CD8-positive, alpha-beta memory T cell (primary cell): ENCODE results near the gene MID1. TPM values are rescaled to one million over a fixed set of nuclear protein-coding genes. Genes with fewer than 3 reads are reported as not detected.

Experiments
- CTCF ChIA-PET: fragments of 350-600 bp; sonication (Branson Sonifier 250); formaldehyde crosslinking; loops from one replicate; lab custom pipeline; 2021; ENCODE audit warnings: antibody characterized with exemption; lab: Charles Lee
- POLR2A ChIA-PET: fragments of 350-600 bp; sonication (Branson Sonifier 250); formaldehyde crosslinking; loops from one replicate; lab custom pipeline; 2021; ENCODE audit warnings: antibody characterized with exemption; lab: Charles Lee
- DNase-seq, 5 donors: peaks; one replicate each; pipeline versions ENCODE4 v3.0.0 to v3.0.0-alpha.2; 2020 to 2022; ENCODE audit warnings: mixed read lengths in 1 of 5
- H3K27ac ChIP-seq: one replicate; pipeline ENCODE4 v1.7.0; 2013; ENCODE audit warnings: low read depth, mild to moderate bottlenecking, low read length, moderate library complexity
- H3K27me3 ChIP-seq: 2 replicates; pipeline ENCODE4 v1.7.0; 2013; ENCODE audit warnings: low read length, mild to moderate bottlenecking; ENCODE audit not compliant: insufficient read depth, poor library complexity, severe bottlenecking
- H3K36me3 ChIP-seq: 2 replicates; pipeline ENCODE4 v1.7.0; 2013; ENCODE audit warnings: mild to moderate bottlenecking, low read length, moderate library complexity; ENCODE audit not compliant: insufficient read depth
- H3K4me1 ChIP-seq: 2 replicates; pipeline ENCODE4 v1.7.0; 2013; ENCODE audit warnings: mild to moderate bottlenecking, low read length, moderate library complexity; ENCODE audit not compliant: insufficient read depth
- H3K4me3 ChIP-seq: 2 replicates; pipeline ENCODE4 v1.7.0; 2013; ENCODE audit warnings: mild to moderate bottlenecking, low read length
- H3K9me3 ChIP-seq: 2 replicates; pipeline ENCODE4 v1.7.0; 2013; ENCODE audit warnings: mild to moderate bottlenecking, low read length
- H3K27ac Mint-ChIP-seq, 8 donors: one replicate each; pipeline ENCODE4 v1.8.0; 2020 to 2021; ENCODE audit warnings: mixed read lengths in 8 of 8, mild to moderate bottlenecking in 6 of 8, inconsistent platforms in 3 of 8, moderate library complexity in 3 of 8
- H3K27me3 Mint-ChIP-seq, 2 donors: one replicate each; pipeline ENCODE4 v1.8.0; 2020 to 2021; ENCODE audit warnings: mixed read lengths in 2 of 2, mild to moderate bottlenecking in 1 of 2, moderate library complexity in 1 of 2
- H3K36me3 Mint-ChIP-seq, 3 donors: one replicate each; pipeline ENCODE4 v1.8.0; 2020 to 2021; ENCODE audit warnings: mixed read lengths in 3 of 3, inconsistent platforms in 1 of 3, mild to moderate bottlenecking in 1 of 3
- H3K4me1 Mint-ChIP-seq, 3 donors: one replicate each; pipeline ENCODE4 v1.8.0; 2020 to 2021; ENCODE audit warnings: mixed read lengths in 3 of 3, inconsistent platforms in 1 of 3, mild to moderate bottlenecking in 1 of 3
- H3K4me3 Mint-ChIP-seq, 7 donors: one replicate each; pipeline ENCODE4 v1.8.0; 2020 to 2021; ENCODE audit warnings: mixed read lengths in 7 of 7, mild to moderate bottlenecking in 6 of 7, moderate library complexity in 4 of 7, inconsistent platforms in 2 of 7
- H3K9me3 Mint-ChIP-seq, 5 donors: one replicate each; pipeline ENCODE4 v1.8.0; 2020 to 2022; ENCODE audit warnings: mixed read lengths in 5 of 5, mild to moderate bottlenecking in 3 of 5, moderate library complexity in 2 of 5, inconsistent platforms in 1 of 5
- polyA plus RNA-seq: library from polyadenylated mRNA; unstranded; fragments of 300-500 nt; fragmentation: Illumina TruSeq; gene quantifications from one replicate; pipeline ENCODE4 v1.2.3, GENCODE V29; 2021
- total RNA-seq, 2 experiments: library from RNA; stranded (reverse); gene quantifications; one replicate each; pipeline ENCODE4 v1.2.3, GENCODE V29; 2021

The MID1 gene
- total and polyA plus RNA-seq, 3 experiments from 2014 or later, result not detected

DNA sequence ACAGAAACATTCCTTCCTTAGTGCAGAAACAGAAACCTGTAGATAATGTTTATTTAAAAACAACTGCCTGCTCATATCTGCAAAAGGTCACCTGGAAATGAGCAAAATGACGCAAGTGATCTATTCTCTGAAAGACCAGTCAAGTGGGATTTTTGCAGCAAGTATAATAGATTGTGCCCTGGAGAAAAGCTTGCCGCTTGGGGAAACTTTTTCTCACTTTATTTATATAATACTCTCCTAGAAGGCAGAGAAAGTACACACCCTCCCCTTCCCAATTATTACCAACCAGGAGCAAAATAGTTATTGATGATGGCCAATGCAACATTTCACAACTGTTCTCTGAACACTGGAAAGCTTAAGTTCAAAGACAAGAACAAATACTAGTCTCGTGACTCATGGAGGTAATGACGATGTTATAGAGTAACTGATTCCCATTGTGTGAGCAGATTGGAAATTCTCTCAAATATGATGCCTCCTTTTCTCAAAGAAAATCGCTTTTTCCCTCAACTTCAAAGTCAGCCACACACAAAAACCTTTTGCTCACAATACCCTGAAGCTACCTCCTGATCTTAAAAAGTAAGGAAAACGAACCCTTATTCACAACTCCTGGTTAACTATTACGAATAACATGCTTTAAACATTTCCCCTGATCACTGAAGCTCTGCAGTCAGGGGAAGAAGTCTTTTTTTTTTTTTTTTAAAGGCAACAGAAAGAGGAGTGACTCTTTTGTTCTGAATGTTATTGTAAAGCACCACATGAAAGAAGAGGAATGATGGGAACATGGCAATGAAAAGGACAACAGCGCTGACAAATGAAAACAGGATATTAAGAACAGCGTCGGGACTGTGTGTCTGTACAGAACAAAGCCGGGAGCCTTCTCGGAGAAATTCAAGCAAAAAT is 41.0 kb downstream of the MID1 start:
- H3K4me3 Mint-ChIP-seq, result no peak overlapping the region
- Histone ChIP-seq H3K4me1 (no peaks in the 10 kb centered on the region), H3K9me3 (no peaks in the 10 kb centered on the region), H3K27me3 (no peaks in the 10 kb centered on the region), H3K4me3 (no peak overlapping the region), H3K36me3 (no peaks in the 10 kb centered on the region), H3K27ac (no peak overlapping the region)
- DNase-seq, result no peak
- no peaks in the 10 kb centered on the region for H3K27me3 Mint-ChIP-seq
- ChIA-PET POLR2A (no interaction called here), CTCF (no interaction called here)
- no peaks in the 10 kb centered on the region for H3K4me1 Mint-ChIP-seq
- H3K9me3 Mint-ChIP-seq, result peaks cover 0 to 9% (median 8%) of the 10 kb centered on the region in 5 donors
- peaks cover 0 to 1% (median 0%) of the 10 kb centered on the region in 3 donors for H3K36me3 Mint-ChIP-seq
- H3K27ac Mint-ChIP-seq, result no peak overlapping the region

DNA sequence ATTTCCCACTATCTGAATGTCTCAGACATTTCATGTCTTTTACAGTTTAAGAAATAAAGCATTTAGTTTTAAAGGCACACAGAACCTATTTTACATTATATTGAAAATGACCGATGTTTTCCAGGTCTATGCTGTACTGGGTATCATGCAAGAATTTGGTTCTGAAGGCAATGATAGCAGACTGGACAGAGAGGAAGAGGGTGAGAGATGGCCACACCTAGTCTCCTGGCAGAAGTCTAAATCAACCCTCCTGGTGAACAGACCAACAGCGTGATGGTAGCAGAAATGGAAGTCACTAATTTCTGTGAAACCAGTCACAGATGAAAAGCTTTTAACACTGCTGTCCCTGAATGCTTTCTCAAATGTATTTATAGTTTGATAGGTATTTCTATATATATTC is 41.9 kb downstream of the MID1 start:
- Histone ChIP-seq H3K36me3 (no peaks in the 10 kb centered on the region), H3K9me3 (no peaks in the 10 kb centered on the region), H3K27ac (no peak overlapping the region), H3K27me3 (no peaks in the 10 kb centered on the region), H3K4me1 (no peaks in the 10 kb centered on the region), H3K4me3 (no peak overlapping the region)
- POLR2A ChIA-PET, result no interaction called here
- no peak for DNase-seq
- Mint-ChIP-seq H3K36me3 (no peaks in the 10 kb centered on the region), H3K27me3 (no peaks in the 10 kb centered on the region), H3K4me3 (no peak overlapping the region), H3K9me3 (peaks cover 0 to 5% (median 4%) of the 10 kb centered on the region in 5 donors), H3K27ac (no peak overlapping the region), H3K4me1 (no peaks in the 10 kb centered on the region)
- CTCF ChIA-PET, result no interaction called here

DNA sequence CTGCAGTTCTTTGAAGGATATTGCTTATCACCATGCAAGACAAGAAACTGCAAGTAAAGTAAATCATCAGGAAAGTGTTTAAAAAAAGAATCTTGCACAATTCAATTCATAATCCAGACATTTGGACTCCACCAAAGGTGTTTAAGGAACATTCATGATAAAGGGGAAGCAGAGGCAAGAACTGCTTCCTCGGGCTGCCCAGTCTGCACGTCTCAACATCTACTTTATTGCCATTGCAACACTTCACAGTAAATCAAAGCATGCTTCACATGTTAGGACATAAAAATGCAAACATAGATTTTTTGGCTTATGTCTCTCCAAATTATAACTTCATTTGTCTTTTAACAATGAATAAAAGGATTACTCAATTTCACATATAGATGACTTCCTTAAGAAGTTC is 42.5 kb downstream of the MID1 start:
- H3K27ac ChIP-seq, result no peak overlapping the region
- DNase-seq, result no peak
- H3K27me3 Mint-ChIP-seq, result no peaks in the 10 kb centered on the region
- H3K4me1 Mint-ChIP-seq, result no peaks in the 10 kb centered on the region
- no peaks in the 10 kb centered on the region for H3K4me1 ChIP-seq
- H3K36me3 Mint-ChIP-seq, result no peaks in the 10 kb centered on the region
- no peaks in the 10 kb centered on the region for H3K27me3 ChIP-seq
- H3K4me3 Mint-ChIP-seq, result no peak overlapping the region
- H3K4me3 ChIP-seq, result no peak overlapping the region
- ChIA-PET POLR2A (no interaction called here), CTCF (no interaction called here)
- H3K36me3 ChIP-seq, result no peaks in the 10 kb centered on the region
- no peaks in the 10 kb centered on the region for H3K9me3 ChIP-seq
- peaks cover 0 to 5% (median 2%) of the 10 kb centered on the region in 5 donors for H3K9me3 Mint-ChIP-seq
- H3K27ac Mint-ChIP-seq, result no peak overlapping the region

DNA sequence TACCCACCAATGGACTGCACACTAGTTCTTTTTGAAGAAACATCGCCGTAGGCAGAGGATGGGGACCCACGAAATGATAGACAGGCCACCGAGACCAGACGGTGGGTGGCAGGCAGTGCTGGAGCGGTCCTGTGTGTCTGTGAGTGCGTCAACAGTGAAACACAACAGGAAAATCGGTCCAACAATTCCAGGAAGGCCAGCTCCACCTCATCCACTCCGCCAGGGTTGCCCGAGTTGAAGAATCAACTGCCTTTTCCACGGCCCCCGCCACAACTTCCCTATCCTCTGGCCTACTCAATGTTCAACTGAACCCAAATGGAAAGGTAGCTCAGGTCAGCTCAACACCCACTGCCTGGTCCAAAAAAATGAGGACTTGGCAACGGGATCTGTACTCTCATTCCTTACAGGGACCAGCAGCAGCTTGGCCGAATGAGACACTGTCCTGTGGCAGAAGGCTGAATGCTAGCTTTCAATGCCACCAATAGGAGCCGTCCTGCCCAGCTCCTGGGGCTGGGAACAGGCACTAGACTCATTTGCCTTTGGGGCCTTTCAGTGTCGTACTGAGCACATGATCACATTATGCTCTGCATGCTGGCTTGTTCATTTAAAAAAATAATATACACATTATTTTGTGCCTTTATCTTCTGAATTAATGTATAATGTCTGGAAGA is 43.5 kb downstream of the MID1 start:
- Histone ChIP-seq H3K27me3 (no peaks in the 10 kb centered on the region), H3K27ac (no peak overlapping the region), H3K9me3 (no peaks in the 10 kb centered on the region), H3K36me3 (no peaks in the 10 kb centered on the region), H3K4me3 (no peak overlapping the region), H3K4me1 (no peaks in the 10 kb centered on the region)
- no peak for DNase-seq
- H3K27ac Mint-ChIP-seq, result no peak overlapping the region
- POLR2A ChIA-PET, result no interaction called here
- H3K4me3 Mint-ChIP-seq, result no peak overlapping the region
- no peaks in the 10 kb centered on the region for H3K36me3 Mint-ChIP-seq
- CTCF ChIA-PET, result no interaction called here
- H3K27me3 Mint-ChIP-seq, result no peaks in the 10 kb centered on the region
- no peaks in the 10 kb centered on the region for H3K4me1 Mint-ChIP-seq
- H3K9me3 Mint-ChIP-seq, result peaks cover 0 to 5% (median 0%) of the 10 kb centered on the region in 5 donors

DNA sequence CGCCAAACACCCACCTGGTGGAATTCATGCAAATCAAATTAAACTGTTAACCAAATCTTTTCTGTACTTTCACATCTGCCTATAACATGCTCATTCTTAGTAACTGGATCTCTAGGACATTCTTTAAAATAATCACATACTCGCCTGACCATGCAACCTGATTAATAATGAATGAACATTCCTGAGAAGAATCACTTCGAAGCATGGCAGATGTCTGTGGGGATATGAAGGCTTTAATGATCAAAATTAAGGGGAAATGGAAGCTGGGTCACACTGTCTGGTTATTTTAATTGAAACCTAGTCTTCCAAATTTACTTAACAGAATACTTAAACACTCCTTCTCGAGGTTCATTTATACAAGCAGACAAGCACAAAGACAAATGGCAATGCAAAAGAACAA is 44.2 kb downstream of the MID1 start:
- Histone ChIP-seq H3K27ac (no peak overlapping the region), H3K4me1 (no peaks in the 10 kb centered on the region), H3K27me3 (no peaks in the 10 kb centered on the region), H3K36me3 (no peaks in the 10 kb centered on the region), H3K4me3 (no peak overlapping the region), H3K9me3 (no peaks in the 10 kb centered on the region)
- Mint-ChIP-seq H3K27ac (no peak overlapping the region), H3K4me1 (no peaks in the 10 kb centered on the region), H3K27me3 (no peaks in the 10 kb centered on the region), H3K36me3 (no peaks in the 10 kb centered on the region), H3K9me3 (peaks cover 0 to 3% (median 0%) of the 10 kb centered on the region in 5 donors), H3K4me3 (no peak overlapping the region)
- no peak for DNase-seq
- ChIA-PET CTCF (no interaction called here), POLR2A (no interaction called here)

DNA sequence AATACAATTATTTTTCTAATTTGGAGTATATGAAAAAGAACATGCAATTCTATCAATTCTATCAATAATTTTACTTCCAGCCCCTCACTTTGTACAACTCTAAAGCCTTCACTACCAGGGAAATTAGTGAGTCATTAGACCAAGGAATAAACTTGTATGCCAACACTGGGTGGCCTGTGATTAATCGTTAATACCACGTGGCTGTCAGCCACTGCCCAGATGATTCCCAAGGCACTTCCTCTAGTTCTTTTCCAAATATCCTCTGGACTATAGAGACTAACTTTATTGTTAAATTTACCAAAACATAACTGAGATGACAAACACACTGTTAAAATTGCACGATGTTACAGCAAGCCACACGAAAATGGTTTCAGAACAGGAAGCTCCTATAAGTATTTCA is 45.7 kb downstream of the MID1 start:
- peaks cover 0 to 7% (median 0%) of the 10 kb centered on the region in 5 donors for H3K9me3 Mint-ChIP-seq
- no peak overlapping the region for H3K4me3 ChIP-seq
- no peak for DNase-seq
- H3K4me3 Mint-ChIP-seq, result no peak overlapping the region
- H3K9me3 ChIP-seq, result no peaks in the 10 kb centered on the region
- POLR2A ChIA-PET, result no interaction called here
- no peaks in the 10 kb centered on the region for H3K27me3 ChIP-seq
- H3K4me1 Mint-ChIP-seq, result no peaks in the 10 kb centered on the region
- CTCF ChIA-PET, result no interaction called here
- no peaks in the 10 kb centered on the region for H3K4me1 ChIP-seq
- no peaks in the 10 kb centered on the region for H3K27me3 Mint-ChIP-seq
- no peak overlapping the region for H3K27ac Mint-ChIP-seq
- no peaks in the 10 kb centered on the region for H3K36me3 ChIP-seq
- H3K27ac ChIP-seq, result no peak overlapping the region
- no peaks in the 10 kb centered on the region for H3K36me3 Mint-ChIP-seq

DNA sequence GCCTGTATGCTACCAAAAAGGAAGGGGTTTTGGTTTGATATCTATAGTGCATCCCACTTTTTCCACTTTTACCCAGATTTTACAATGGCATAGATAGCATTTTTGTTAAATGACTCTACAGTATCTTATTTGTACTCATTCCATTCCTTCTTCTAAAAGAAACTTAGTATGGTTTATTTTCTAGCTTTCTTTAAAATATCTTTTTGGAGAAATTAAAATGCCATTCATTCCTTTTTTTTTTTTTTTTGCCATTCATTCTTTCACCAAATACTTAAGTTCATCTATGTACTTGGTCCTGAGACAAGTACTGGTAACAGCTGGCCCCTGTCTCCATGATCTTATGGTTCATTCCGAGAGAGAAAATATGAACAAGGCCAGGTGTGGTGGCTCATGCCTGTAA is 49.1 kb downstream of the MID1 start:
- Mint-ChIP-seq H3K27me3 (no peaks in the 10 kb centered on the region), H3K27ac (no peak overlapping the region), H3K4me3 (no peak overlapping the region), H3K36me3 (no peaks in the 10 kb centered on the region), H3K9me3 (peaks cover 0 to 9% (median 3%) of the 10 kb centered on the region in 5 donors), H3K4me1 (no peaks in the 10 kb centered on the region)
- Histone ChIP-seq H3K27me3 (no peaks in the 10 kb centered on the region), H3K36me3 (no peaks in the 10 kb centered on the region), H3K4me3 (no peak overlapping the region), H3K4me1 (no peaks in the 10 kb centered on the region), H3K27ac (no peak overlapping the region), H3K9me3 (no peaks in the 10 kb centered on the region)
- no peak for DNase-seq
- ChIA-PET CTCF (no interaction called here), POLR2A (no interaction called here)

DNA sequence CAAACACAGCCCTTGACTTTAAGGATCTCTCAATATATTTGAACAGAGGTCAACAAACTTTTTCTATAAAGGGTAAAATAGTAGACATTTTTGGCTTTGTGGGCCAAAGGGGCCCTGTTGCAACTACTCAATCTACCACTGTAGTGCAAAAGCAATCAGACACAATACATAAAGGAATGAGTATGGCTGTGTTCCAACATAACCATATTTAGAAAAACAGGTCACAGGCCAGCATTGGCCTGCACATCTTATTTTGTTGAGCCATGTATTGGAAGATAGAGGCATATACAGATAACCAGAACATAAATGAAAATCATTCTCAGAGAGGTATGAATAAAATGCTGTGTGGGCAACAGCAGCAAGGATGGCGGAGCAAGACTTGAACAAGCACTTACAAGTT is 49.8 kb downstream of the MID1 start:
- Mint-ChIP-seq H3K4me3 (no peak overlapping the region), H3K4me1 (no peaks in the 10 kb centered on the region), H3K27me3 (no peaks in the 10 kb centered on the region), H3K27ac (no peak overlapping the region), H3K9me3 (peaks cover 0 to 9% (median 3%) of the 10 kb centered on the region in 5 donors), H3K36me3 (no peaks in the 10 kb centered on the region)
- H3K9me3 ChIP-seq, result no peaks in the 10 kb centered on the region
- no peak for DNase-seq
- no peak overlapping the region for H3K4me3 ChIP-seq
- no peaks in the 10 kb centered on the region for H3K4me1 ChIP-seq
- ChIA-PET CTCF (no interaction called here), POLR2A (no interaction called here)
- no peaks in the 10 kb centered on the region for H3K27me3 ChIP-seq
- H3K27ac ChIP-seq, result no peak overlapping the region
- H3K36me3 ChIP-seq, result no peaks in the 10 kb centered on the region
